ENCODE measurements around the gene EML6.
"Not testable (repeated sequence)": the region's sequence is repeated elsewhere in the genome, so short reads cannot be mapped to it uniquely, and the experiment has no call there.

Gene EML6

DNA sequence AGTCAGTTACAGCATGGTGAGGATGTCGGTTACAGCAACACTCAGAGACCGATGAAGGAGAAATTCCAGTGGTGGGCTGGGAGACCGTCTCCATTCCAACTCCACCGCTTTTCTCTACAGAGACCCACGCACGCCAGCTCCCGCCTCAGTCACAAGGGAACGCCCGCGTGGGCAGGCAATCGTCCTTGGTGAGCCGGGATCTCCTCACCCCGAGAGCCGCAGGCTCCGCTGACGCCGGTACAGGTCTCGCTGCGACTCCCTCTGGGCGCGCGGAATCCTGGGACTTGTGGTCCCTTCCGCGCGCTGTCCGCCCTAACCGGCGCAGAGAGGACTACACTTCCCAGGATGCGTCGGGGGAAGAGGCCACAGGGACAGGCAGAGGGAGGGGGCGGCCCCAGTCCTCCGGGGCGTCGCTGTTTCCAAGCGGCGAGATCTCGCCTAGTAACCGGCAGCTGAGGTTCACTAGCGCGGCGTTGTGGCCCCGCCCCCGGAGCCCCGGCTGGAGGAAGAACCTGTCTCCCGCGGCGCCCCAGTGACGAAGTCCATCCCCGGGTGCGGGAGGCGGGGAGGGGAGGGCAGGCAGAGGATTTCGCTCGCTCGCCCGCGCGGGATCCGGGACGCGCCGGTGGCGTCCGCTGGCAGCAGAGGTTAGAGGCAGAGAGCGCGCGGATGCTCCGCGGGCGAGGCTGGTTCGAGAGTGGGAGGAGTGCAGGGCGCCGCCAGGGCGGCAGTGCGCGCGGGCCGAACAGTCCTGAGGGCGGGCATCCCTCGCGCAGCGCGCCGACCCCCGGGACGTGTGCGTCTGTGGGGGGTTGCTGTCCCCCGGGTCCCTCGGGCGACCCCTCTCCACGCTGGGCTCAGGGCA is at the start of gene EML6:
Gene EML6 (plus strand): TSS at position 532 of the 865 bp plus-strand sequence. CDS start 1,400 bp downstream, outside the sequence.
- DNase-seq: peak; percentile 100

DNA sequence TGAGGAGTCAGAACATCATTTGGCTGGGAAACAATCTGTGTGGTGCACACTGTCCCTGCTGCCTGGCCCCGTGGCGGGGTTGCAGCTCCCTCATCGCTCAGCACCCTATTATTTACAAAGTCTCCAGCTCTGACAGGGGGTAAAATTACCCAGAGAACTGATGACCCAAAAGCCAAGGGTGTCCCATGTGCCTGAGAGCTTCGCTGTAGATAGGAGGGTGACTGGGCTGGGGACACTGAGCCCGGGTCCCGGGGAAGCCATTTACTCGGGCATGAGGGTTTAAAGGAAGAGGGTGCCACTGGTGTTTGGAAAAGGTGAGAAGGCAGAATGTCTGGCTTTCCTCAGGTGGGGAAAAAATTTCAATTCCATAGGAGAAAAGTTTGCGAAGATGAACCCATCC is 48.2 kb upstream of the EML6 start:
- no peak for DNase-seq

DNA sequence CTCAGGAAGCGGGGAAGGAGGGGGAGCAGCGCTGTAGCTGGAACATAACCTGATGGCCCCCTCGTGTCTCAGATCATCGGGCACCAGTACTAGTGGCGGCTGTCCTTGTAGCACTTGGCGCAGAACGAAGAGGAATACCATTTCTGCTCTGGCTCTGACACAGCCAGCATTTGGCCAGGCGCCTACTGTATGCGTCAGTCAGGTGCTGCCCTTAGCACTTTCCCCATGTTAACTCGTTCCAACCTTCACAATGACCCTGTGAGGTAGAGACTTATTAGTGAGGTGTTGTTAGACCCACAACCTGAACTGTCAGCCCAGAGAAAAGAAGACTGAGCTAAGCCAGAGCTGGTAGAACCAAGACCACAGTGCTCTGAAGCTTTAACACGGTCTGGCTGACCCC is 47.7 kb upstream of the EML6 start:
- no peak for DNase-seq

DNA sequence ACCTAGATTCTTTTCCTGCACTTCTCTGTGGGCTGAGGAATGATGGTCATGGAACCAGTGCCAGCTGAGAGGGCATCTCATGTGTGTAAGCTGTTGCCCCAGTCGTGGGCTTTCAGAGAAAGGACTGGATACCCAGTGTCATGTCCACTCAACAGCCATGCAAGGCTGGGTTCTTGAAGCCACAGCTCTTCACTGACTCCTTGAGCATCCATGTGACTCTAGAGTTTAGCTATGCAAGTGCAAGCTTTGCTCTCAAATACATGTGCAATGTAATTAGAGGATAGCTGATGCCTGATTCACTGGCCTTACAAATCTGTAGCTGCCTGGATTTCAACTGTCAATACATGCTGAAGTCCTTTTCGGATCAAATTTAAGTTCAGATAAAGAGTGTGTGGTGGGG is 46.8 kb upstream of the EML6 start:
- DNase-seq: no peak

DNA sequence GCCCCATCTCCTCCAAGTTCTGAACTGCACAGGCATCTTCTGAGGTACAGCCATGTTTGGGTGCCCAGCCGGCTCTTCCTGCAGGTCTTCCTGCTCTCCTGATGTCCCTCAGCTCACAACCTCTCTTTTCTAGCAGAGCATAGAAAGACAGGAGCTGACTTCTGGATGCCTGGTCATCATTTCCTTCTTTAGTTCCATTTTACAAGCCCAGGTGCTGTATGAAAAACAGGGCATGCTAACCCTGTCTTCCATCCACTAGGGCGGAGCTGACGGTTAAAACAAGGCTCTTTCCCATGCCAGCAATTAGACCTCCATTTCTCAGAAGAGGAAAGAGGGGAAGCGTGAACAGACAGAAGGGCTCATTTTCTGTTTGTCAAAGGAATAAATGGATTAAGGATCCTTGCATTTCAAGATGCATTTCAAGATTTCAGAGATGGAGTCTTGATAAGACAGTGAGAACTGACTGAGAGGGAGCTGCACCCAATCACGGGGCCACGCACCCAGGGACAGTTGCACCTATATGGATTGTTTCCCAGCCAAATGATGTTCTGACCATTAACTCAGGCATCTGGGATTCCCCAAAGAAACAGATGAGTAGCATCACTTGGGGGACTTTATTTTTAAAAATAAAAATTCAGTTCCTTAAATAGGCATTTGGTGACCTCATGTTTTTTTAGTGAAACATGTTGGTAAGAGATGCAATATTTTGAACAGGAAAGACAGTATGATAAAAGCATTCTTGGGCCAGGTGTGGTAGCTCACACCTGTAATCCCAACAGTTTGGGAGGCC is 45.8 kb upstream of the EML6 start:
- no peak for DNase-seq

DNA sequence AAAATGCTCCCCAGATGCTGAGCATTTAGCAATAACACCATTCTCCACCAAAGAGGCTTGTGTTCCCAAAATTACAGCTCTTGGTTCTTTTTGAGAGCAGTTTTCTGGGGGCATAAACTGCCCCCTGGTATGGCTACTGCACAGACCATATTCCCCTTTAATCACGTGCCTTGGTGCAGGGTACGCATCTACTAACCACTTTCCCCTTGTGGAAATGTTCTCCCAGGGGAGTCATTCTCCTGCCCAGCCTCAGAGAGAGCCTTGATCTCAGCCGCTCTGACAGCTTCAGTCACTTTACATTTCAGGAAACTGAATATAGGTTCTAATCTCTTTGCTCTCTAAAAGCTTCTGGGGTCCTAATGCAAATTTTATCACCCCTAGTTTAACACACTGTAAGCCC is 44.7 kb upstream of the EML6 start:
- no peak for DNase-seq

DNA sequence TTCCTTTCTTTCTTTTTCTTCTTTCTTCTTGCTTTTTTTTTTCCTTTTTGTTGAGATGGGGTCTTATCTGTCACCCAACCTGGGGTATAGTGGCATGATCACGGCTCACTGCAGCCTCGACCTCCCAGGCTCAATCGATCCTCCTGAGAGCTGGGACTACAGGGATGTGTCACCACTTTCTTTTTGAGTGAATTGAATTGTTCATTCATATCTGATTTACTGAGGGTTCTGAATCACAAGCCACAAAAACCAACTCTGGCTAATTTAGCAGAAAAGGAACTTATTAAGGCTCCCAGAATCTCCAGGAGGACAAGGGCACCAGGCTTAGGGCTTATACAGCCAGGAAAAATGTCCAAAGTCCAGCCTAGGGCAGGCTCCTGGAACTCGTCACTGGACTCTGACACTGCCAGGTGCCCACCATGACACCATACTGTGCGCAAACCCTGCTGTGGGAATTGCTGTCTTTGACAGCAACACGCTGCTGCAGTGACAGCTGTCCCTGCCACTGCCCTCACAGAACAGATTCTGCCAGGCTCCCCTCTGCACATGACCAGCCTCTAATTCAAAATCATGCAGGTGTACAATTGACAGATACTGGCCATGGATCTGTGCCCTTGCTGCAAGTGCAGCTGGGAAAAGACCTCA is 42.9 kb upstream of the EML6 start:
- DNase-seq: no peak

DNA sequence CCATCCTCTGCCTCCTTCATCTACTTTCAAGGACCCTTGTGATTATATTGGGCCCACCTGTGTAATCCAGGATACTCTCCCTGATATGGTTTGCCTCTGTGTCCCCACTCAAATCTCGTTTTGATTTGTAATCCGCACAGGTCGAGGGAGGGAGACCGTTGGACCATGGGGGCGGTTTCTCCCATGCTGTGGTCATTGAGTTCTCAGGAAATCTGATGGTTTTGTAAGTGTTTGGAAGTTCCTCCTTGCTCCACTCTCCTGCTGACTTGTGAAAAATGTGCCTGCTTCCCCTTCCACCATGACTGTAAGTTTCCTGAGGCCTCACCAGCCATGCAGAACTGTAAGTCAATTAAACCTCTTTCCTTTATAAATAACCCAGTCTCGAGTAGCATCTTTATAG is 42.0 kb upstream of the EML6 start:
- no peak for DNase-seq

DNA sequence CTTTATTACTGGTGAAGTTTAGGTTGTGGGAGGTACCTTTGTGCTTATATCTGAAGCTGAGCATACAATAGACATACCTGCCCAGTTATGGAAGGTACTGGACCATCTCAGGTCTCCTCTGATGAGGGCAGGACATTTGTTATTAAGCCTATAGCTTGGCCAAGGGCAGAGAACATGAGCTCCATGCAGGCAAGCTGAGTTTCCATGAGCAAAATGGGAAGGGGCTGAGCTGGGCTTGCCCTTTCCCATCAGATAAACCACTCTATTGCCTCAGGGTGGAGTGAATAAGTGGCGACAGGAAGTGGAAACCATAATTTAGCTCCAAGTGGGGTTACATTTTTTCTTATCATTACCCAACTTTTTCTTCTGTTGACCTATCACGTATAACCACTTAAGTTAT is 39.9 kb upstream of the EML6 start:
- no peak for DNase-seq

DNA sequence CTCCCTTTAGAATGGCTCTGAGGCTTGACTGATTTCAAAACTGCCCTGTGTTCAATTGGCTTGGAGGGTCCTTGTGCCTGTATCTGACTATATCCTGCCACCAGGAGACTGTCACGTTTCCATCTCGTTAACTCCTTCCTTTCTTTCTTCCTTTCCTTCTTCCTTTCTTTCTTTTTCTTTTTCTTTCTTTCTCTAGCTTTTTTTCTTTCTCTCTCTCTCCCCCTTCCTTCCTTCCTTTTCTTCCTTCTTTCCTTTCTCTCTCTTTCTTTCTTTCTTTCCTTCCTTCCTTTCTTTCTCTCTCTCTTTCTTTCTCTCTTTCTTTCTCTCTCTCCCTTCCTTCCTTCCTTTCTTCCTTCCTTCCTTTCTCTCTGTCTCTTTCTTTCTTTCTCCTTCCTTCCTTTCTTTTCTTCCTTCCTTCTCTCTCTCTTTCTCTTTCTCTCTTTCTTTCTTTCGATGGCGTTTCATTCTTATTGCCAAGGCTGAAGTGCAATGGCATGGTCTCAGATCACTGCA is 38.1 kb upstream of the EML6 start:
- no peak for DNase-seq

DNA sequence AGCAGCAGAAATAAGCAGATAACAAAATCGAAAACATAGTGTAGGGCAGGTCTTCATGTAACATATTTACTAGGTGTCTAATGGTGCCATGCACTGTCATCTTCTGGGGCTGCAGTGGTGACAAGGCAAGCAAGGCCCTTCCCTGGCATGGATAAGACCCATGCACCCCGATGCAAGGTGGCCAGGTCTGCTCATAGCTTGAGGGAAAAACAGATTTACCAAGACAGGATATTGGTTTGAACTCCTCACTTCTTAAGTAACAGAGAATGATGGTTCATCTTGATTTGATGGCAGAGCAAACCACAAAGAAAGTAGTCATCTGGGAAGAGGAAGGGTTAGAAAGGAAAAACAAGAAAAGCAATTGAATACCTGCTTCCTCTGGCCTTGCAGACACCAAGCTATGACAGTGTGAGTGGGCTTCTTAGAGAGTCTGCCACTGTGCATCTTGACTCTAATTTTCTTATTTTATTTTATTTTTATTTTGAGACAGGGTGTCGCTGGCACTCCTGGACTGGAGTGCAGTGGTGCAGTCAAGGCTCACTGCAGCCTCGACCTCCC is 35.8 kb upstream of the EML6 start:
- no peak for DNase-seq

DNA sequence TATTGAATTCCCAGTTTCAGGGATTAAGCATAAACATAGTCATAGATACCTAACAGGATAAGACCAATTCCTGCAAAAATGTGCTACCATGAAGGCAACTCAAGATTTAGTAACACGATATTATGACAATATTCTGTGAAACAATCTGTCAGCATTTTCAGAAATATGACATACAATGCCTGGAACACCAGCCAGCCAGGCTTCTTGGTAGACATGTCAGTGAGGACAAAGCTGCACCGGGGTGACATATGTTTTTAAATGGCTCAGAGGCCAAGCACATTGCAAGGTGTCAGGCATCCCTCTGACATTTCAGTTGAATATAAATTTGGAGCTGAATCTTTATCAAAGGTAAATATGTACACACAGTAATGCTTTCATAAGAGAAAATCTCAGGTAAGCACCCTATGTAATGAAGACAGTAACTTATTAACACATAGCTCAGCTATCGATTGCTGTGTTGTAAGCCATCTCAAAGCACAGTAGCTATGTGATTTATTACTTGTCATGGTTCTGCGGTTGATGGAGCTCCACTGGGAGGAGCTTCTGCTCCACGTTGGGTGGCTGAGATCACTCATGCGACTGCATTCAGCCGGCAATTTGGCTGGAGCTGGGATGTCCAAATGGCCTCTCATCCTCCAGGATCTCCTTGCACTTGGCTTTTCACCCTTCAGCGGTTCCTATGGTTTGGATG is 31.9 kb upstream of the EML6 start:
- DNase-seq: no peak

DNA sequence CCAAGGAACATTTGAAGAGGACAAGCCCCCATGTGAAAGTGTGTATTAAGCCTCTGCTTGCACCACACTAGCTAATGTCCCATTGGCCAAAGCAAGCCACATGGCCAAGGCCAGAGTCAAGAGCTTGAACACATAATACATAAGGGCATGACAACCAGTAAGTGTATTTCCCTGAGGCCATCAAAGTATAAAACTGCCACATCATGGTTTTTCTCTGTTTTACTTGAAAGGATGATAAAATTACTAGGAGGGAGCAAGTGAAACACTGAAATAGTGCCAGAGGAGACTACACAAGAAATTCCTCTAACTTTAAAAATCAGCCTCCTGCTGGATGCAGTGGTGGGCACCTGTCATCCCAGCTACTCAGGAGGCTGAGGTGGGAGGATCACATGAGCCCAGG is 30.9 kb upstream of the EML6 start:
- no peak for DNase-seq

DNA sequence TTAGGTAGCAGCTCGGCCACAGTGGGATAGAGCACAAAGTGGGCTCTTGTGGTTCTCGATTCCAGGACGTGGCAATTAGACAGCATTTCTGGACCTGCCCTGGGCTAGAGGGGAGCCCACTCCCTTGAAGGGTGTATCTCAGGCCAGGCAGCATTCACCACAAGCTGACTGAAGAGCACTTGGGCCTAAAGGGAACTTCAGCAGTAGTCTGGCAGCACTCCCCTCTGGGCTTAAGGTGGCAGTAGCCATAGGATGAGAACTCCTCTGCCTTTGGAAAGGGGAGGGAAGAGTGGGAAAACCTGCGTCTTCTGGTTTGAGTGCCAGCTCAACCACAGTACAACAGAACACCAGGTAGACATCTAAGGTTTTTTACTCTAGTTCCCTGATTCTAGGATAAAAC is 28.1 kb upstream of the EML6 start:
- DNase-seq: no peak

DNA sequence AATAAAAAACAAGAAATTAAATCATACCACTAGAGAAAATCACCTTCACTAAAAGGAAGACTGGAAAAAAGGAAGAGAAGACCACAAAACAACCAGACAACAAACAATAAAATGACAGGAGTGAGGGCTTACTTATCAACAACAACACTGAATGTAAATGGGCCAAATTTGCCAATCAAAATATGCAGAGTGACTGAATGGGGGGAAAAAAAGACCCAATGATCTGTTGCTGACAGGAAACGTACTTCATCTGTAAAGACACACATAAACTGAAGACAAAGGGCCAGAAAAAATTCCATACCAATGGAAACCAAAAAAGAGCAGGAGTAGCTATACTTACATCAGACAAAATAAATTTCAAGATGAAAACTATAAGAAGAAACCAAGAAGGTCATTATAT is 25.5 kb upstream of the EML6 start:
- no peak for DNase-seq

DNA sequence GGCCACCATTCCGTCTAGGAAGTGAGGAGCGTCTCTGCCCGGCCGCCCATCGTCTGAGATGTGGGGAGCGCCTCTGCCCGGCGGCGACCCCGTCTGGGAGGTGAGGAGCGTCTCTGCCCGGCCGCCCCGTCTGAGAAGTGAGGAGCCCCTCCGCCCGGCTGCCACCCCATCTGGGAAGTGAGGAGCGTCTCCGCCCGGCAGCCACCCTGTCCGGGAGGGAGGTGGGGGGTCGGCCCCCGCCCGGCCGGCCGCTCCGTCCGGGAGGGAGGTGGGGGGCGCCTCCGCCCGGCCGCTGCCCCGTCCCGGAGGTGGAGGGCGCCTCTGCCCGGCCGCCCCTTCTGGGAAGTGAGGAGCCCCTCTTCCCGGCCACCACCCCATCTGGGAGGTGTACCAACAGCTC is 24.5 kb upstream of the EML6 start:
- not testable (repeated sequence) for DNase-seq

DNA sequence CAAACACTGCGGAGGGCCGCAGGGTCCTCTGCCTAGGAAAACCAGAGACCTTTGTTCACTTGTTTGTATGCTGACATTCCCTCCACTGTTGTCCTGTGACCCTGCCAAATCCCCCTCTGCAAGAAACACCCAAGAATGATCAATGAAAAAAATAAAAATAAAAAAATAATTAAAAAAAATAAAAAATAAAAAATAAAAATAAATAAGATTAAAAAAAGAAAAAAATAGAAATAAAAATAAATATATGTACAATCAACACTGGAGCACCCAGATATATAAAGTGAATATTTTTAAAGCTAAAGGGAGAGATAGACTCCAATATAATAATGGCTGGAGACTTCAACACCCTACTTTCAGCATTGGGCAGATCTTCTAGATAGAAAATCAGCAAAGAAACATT is 23.8 kb upstream of the EML6 start:
- DNase-seq: no peak

DNA sequence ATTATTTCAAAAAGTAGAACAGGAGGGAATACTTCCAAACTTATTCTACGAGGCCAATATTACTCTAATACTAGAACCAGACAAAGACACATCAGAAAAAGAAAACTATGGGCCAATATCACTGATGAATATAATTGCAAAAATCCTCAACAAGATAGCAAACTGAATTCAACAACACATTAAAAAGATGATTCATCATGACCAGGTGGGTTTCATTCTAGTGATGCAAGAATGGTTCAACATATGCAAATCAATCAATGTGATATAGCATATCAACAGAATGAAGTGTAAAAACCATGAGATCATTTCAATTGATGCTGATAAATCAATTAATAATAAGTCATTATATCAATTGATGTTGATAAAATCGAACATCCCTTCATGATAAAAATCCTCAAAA is 22.4 kb upstream of the EML6 start:
- DNase-seq: no peak

DNA sequence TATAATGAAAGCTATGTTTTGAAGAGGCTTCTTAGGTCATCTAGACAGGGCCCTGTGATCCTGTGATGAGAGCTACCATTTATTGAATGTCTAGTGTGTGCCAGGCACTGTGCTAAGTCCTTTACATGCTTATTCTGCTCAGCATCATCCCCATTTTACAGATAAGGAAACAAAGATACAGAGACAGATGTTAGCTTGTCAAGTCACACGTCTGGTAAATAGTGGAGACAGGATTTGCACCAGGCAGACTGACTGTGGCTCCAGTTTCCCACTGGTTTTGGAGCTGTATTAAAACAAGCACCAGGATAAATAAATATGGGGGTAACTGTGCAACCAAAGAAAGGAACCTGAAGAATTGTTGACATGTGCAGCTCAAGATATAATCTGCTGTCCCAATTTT is 19.2 kb upstream of the EML6 start:
- DNase-seq: no peak

DNA sequence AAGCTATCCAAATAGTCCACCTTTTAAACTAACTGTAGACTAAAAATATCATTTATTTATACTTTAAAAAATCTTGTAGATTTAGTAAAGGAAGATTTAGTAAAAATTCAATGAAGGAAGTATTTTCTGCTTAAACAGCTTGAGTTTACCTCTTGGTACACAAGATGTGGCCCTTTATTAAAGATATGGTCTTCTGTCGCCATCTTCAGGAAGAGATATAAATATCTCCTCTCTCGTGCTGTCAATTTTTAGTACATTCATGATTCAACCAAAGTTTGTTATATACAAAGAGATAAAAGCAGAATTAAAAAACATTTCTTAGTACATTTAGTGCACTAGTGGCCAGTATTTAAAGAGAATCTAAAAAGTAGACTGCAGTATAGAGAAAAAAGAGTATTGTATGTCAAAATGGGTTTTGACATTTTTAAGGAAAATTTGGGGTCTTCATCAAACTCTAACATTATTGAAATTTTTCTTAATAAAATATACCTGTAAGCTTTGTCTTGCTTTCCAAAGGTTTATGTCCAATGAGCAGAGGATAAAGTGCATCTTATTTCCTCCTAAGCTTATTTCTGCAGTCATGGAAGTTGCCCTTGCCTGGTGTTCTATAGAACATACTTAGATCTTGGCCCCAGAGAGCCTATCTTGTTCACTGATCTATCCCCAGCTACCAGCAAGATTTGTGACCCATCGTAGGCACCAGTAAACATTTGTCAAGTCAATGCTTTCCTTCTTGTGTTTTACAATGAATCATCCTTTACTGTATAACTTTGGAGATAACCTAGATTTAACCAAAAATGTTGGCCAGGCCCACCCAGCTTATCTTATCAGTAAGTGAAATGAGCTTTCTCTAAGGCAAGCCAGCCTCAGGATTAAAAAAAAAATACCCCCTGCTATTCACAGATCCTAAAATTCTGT is 18.5 kb upstream of the EML6 start:
- peak; percentile 74 for DNase-seq

DNA sequence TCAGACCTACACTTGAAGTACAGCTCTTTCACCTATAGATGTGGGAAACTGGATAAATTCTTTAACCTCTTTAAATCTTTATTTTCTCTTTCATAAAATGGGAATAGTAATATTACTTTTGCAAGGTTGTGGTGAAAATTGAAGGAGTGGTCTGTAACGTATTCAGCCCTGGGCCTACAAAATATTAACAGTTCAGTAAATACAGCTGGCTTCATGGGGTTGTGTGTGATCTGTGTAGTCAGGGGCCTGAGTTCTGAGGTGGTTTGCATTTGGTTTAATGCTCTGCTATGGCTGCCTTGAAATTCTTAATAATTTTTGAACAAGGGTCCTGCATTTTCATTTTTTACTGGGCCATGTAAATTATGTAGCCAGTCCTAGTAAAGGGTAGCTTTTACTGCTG is 16.8 kb upstream of the EML6 start:
- no peak for DNase-seq

Data from NCI-H82 (cell line).